ENCODE results near the gene SIX1.

DNA sequence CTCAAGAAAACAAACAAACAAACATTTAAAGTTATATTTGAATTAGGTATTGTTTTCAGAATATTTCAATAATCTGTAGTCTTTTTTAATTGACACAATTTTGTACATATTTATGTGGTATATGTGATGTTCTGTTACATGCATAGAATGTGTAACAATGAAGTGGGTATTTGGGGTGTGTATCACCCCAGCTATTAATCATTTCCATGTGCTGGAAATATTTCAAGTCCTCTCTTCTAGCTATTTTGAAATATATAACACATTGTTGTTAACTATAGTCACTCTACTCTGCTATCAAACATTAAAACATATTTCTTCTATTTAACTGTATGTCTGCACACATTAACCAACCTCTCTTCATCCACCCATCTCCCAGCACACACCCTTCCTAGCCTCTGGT is 32.0 kb upstream of the SIX1 start:
- TF ChIP-seq POLR2A (IDR thresholded peaks at IDR 0.05) (no peak), EP300 (IDR thresholded peaks at IDR 0.05) (no peak)
- TF ChIP-seq, protein P1, sequence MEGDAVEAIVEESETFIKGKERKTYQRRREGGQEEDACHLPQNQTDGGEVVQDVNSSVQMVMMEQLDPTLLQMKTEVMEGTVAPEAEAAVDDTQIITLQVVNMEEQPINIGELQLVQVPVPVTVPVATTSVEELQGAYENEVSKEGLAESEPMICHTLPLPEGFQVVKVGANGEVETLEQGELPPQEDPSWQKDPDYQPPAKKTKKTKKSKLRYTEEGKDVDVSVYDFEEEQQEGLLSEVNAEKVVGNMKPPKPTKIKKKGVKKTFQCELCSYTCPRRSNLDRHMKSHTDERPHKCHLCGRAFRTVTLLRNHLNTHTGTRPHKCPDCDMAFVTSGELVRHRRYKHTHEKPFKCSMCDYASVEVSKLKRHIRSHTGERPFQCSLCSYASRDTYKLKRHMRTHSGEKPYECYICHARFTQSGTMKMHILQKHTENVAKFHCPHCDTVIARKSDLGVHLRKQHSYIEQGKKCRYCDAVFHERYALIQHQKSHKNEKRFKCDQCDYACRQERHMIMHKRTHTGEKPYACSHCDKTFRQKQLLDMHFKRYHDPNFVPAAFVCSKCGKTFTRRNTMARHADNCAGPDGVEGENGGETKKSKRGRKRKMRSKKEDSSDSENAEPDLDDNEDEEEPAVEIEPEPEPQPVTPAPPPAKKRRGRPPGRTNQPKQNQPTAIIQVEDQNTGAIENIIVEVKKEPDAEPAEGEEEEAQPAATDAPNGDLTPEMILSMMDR (IDR thresholded peaks at IDR 0.05) = no peak

Measured in gastroesophageal sphincter (tissue), 3 donors.